Measurements from ENCODE around the gene PRPF38B. TPM values are rescaled to one million over a fixed set of nuclear protein-coding genes. Genes with fewer than 3 reads are reported as not detected.
"Not testable (repeated sequence)": the region's sequence is repeated elsewhere in the genome, so short reads cannot be mapped to it uniquely, and the experiment has no call there.

PRPF38B gene
- total and polyA plus RNA-seq, 5 donors: 18.3 to 25.1 (median 24.0) TPM

DNA sequence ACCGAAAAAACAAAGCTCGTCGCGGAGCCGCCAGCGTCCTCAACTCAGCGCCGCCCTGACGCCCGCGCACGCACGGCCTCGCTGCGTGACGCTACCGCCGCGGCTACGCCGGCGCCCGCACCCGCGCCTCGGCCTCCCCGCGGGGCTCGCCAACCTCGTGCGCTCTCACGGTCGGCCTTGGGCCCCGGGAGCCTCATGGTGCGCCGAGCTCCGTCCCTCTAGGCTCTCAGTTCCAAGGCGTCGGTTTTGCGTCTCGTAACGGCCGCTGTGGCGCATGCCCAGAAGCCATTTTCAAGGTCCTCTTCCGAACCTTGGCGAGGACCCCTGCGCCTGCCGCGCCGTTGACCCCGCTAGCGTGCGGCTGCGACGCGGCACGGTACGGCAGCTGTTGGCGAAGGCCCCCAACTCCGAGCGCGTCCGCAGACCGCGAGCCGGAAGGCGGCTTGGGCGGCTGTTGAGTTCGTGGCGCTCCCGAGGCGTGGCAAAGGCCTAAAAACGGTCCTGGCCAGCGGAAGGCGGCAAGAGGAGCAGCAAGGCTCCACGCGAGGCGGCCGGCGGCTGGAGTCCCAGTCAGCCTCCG lies 31.0 kb upstream of the PRPF38B start, which contains the start of gene HENMT1:
HENMT1 (minus strand) TSS at position 64 of the 580 bp plus-strand sequence. CDS start 1,209 bp downstream, outside the sequence.
- peak within 1 kb of the TSS; percentile 46 for H3K4me3 ChIP-seq (ENCODE audit: low read length)
- ATAC-seq (peak; percentile 93 to 94), DNase-seq (peak; percentile 74 to 89 (median 85))
- peak within 1 kb of the TSS; percentile 78 for H3K27ac ChIP-seq (ENCODE audit: low read length)
- intact Hi-C loops (cut with DNase I): no loop called here
- 1% methylated on average over 81 of the region's 81 CpGs for WGBS
- H3K4me1 ChIP-seq (ENCODE audit: control insufficient read depth, insufficient read depth, low read length): no peaks in the 10 kb centered on the region
- no peaks in the 10 kb centered on the region for H3K27me3 ChIP-seq (ENCODE audit: control insufficient read depth, insufficient read depth)
- no peaks in the 10 kb centered on the region for H3K9me3 ChIP-seq (ENCODE audit: control insufficient read depth, low read length)

GRCh38 chr1:108663074-108663473 lies 29.0 kb upstream of the PRPF38B start:
- DNase-seq (no peak), ATAC-seq (no peak)
- no peaks in the 10 kb centered on the region for H3K27me3 ChIP-seq (ENCODE audit: control insufficient read depth, insufficient read depth)
- no peak overlapping the region for H3K4me3 ChIP-seq (ENCODE audit: low read length)
- intact Hi-C loops (cut with DNase I): no loop called here
- H3K4me1 ChIP-seq (ENCODE audit: control insufficient read depth, insufficient read depth, low read length): no peaks in the 10 kb centered on the region
- no peaks in the 10 kb centered on the region for H3K9me3 ChIP-seq (ENCODE audit: control insufficient read depth, low read length)
- no peak overlapping the region for H3K27ac ChIP-seq (ENCODE audit: low read length)
- 76% methylated on average over 2 of the region's 2 CpGs for WGBS

- H3K27ac ChIP-seq (ENCODE audit: low read length): no peak overlapping the region
- DNase-seq (no peak), ATAC-seq (no peak)
- intact Hi-C loops (cut with DNase I): no loop called here
- WGBS: 76% methylated on average over 6 of the region's 6 CpGs
- H3K4me3 ChIP-seq (ENCODE audit: low read length): no peak overlapping the region
- no peaks in the 10 kb centered on the region for H3K9me3 ChIP-seq (ENCODE audit: control insufficient read depth, low read length)
- H3K4me1 ChIP-seq (ENCODE audit: control insufficient read depth, insufficient read depth, low read length): no peaks in the 10 kb centered on the region
- no peaks in the 10 kb centered on the region for H3K27me3 ChIP-seq (ENCODE audit: control insufficient read depth, insufficient read depth)
These were observed 27.6 kb upstream of the PRPF38B start for GRCh38 chr1:108664481-108664880.

- intact Hi-C loops (cut with DNase I): no loop called here
- no peak overlapping the region for H3K27ac ChIP-seq (ENCODE audit: low read length)
These were observed 27.0 kb upstream of the PRPF38B start for GRCh38 chr1:108665067-108665466.

GRCh38 chr1:108665771-108666170 lies 26.3 kb upstream of the PRPF38B start:
- no peaks in the 10 kb centered on the region for H3K27me3 ChIP-seq (ENCODE audit: control insufficient read depth, insufficient read depth)
- no peak overlapping the region for H3K27ac ChIP-seq (ENCODE audit: low read length)
- H3K4me1 ChIP-seq (ENCODE audit: control insufficient read depth, insufficient read depth, low read length): no peaks in the 10 kb centered on the region
- WGBS: 72% methylated on average over 1 of the region's 1 CpG
- no peak overlapping the region for H3K4me3 ChIP-seq (ENCODE audit: low read length)
- intact Hi-C loops (cut with DNase I): no loop called here
- no peaks in the 10 kb centered on the region for H3K9me3 ChIP-seq (ENCODE audit: control insufficient read depth, low read length)
- DNase-seq (no peak), ATAC-seq (no peak)

More at GRCh38 chr1:108665067-108665466, 27.0 kb upstream of the PRPF38B start:
- Histone ChIP-seq H3K27me3 (ENCODE audit: control insufficient read depth, insufficient read depth) (no peaks in the 10 kb centered on the region), H3K4me3 (ENCODE audit: low read length) (no peak overlapping the region), H3K9me3 (ENCODE audit: control insufficient read depth, low read length) (no peaks in the 10 kb centered on the region), H3K4me1 (ENCODE audit: control insufficient read depth, insufficient read depth, low read length) (no peaks in the 10 kb centered on the region)
- no peak for ATAC-seq
- WGBS: 71% methylated on average over 2 of the region's 2 CpGs
- no peak for DNase-seq

DNA sequence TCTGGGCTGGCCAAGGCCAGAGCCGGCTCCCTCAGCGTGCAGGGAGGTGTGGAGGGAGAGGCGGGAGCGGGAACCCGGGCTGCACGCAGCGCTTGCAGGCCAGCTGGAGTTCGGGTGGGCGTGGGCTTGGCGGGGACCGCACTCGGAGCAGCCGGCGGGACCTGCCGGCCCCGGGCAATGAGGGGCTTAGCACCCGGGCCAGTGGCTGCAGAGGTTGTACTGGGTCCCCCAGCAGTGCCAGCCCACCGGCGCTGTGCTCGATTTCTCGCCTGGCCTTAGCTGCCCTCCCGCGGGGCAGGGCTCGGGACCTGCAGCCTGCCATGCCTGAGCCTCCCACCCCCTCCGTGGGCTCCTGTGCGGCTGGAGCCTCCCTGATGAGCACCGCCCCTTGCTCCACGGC lies 24.7 kb upstream of the PRPF38B start:
- H3K27me3 ChIP-seq (ENCODE audit: control insufficient read depth, insufficient read depth); H3K9me3 ChIP-seq (ENCODE audit: control insufficient read depth, low read length); intact Hi-C loops (cut with DNase I); H3K4me3 ChIP-seq (ENCODE audit: low read length); ATAC-seq; H3K27ac ChIP-seq (ENCODE audit: low read length); H3K4me1 ChIP-seq (ENCODE audit: control insufficient read depth, insufficient read depth, low read length): not testable (repeated sequence)
- WGBS: 95% methylated on average over 28 of the region's 28 CpGs
- DNase-seq: peak in 1 of 3 donors; percentile 44

GRCh38 chr1:108668777-108669176 lies 23.3 kb upstream of the PRPF38B start:
- no peak for DNase-seq
- no peaks in the 10 kb centered on the region for H3K9me3 ChIP-seq (ENCODE audit: control insufficient read depth, low read length)
- H3K27ac ChIP-seq (ENCODE audit: low read length): no peak overlapping the region
- intact Hi-C loops (cut with DNase I): no loop called here
- H3K4me1 ChIP-seq (ENCODE audit: control insufficient read depth, insufficient read depth, low read length): no peaks in the 10 kb centered on the region
- no peak for ATAC-seq
- H3K4me3 ChIP-seq (ENCODE audit: low read length): no peak overlapping the region
- H3K27me3 ChIP-seq (ENCODE audit: control insufficient read depth, insufficient read depth): no peaks in the 10 kb centered on the region

- 79% methylated on average over 7 of the region's 7 CpGs for WGBS
- no peaks in the 10 kb centered on the region for H3K4me1 ChIP-seq (ENCODE audit: control insufficient read depth, insufficient read depth, low read length)
- H3K9me3 ChIP-seq (ENCODE audit: control insufficient read depth, low read length): no peaks in the 10 kb centered on the region
- no peak overlapping the region for H3K27ac ChIP-seq (ENCODE audit: low read length)
- intact Hi-C loops (cut with DNase I): no loop called here
- H3K27me3 ChIP-seq (ENCODE audit: control insufficient read depth, insufficient read depth): no peaks in the 10 kb centered on the region
- ATAC-seq: no peak
- DNase-seq: no peak
- H3K4me3 ChIP-seq (ENCODE audit: low read length): no peak overlapping the region
These were observed 22.4 kb upstream of the PRPF38B start for GRCh38 chr1:108669679-108670078.

DNA sequence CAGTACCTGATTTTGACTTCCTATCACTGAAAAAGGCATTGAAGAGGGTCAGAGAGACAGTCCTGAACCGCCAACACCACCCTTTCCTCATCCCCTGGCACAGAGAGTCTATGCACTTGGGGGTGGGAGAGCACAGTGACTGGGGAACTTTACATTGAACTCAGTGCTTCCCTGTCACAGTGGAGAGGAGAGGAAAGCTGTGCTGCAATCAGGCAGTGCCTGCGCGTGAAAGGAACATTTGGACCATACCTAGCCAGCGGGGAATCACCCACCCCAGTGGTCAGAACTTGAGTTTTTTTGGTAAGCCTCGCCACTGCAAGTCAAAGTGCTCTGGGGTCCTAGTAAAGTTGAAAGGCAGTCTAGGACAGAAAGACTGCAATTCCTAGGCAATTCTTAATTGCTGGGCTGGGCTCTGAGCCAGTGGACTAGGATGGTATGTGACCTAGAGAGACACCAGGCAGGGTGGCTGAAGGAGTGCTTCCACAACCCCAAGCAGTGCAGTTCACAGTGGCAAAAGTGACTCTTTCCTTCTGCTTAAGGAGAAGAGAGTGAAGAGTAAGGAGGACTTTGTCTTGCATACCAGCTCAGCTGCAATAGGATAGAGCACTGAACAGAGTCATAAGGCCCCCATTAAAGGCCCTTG lies 21.9 kb upstream of the PRPF38B start:
- Histone ChIP-seq H3K4me1 (ENCODE audit: control insufficient read depth, insufficient read depth, low read length) (no peaks in the 10 kb centered on the region), H3K9me3 (ENCODE audit: control insufficient read depth, low read length) (no peaks in the 10 kb centered on the region), H3K27ac (ENCODE audit: low read length) (no peak overlapping the region), H3K27me3 (ENCODE audit: control insufficient read depth, insufficient read depth) (no peaks in the 10 kb centered on the region), H3K4me3 (ENCODE audit: low read length) (no peak overlapping the region)
- intact Hi-C loops (cut with DNase I): no loop called here
- ATAC-seq: no peak
- DNase-seq: no peak
- 83% methylated on average over 5 of the region's 5 CpGs for WGBS

DNA sequence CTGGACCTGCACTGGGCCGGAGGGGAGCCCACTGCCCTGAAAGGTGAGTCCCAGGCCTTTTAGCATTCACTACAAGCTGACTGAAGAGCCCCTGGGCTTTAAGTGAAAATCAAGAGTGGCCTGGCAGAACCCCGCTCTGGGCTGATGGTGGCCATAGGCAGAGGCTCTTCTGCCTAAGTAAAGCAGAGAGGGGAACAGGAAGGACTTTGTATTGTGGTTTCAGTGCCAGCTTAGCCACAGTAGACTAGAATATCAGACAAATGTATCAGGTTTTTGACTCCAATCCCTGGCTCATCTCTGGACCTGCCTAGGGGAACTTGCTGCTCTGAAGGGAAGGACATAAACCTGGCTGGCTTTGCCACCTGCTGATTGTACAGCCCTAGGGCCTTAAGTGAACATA lies 21.0 kb upstream of the PRPF38B start:
- Histone ChIP-seq H3K4me1 (ENCODE audit: control insufficient read depth, insufficient read depth, low read length) (no peaks in the 10 kb centered on the region), H3K4me3 (ENCODE audit: low read length) (no peak overlapping the region), H3K27me3 (ENCODE audit: control insufficient read depth, insufficient read depth) (no peaks in the 10 kb centered on the region), H3K27ac (ENCODE audit: low read length) (no peak overlapping the region), H3K9me3 (ENCODE audit: control insufficient read depth, low read length) (no peaks in the 10 kb centered on the region)
- ATAC-seq (no peak), DNase-seq (no peak)
- intact Hi-C loops (cut with DNase I): no loop called here
- WGBS: 89% methylated on average over 2 of the region's 2 CpGs

GRCh38 chr1:108678706-108679105 lies 13.4 kb upstream of the PRPF38B start:
- H3K4me1 ChIP-seq (ENCODE audit: control insufficient read depth, insufficient read depth, low read length): no peaks in the 10 kb centered on the region
- no peaks in the 10 kb centered on the region for H3K27me3 ChIP-seq (ENCODE audit: control insufficient read depth, insufficient read depth)
- ATAC-seq (no peak), DNase-seq (no peak)
- no peaks in the 10 kb centered on the region for H3K9me3 ChIP-seq (ENCODE audit: control insufficient read depth, low read length)
- no peak overlapping the region for H3K4me3 ChIP-seq (ENCODE audit: low read length)
- 77% methylated on average over 4 of the region's 4 CpGs for WGBS
- no peak overlapping the region for H3K27ac ChIP-seq (ENCODE audit: low read length)
- intact Hi-C loops (cut with DNase I): no loop called here
